Mesodermal cell (in vitro differentiated cells): Measurements from ENCODE around the gene TAF1B.

Experiments used
- H3K27ac ChIP-seq: 2 replicates; pipeline ENCODE4 v1.7.0; 2013; ENCODE audit warnings: mild to moderate bottlenecking, low read depth, low read length, moderate library complexity; ENCODE audit not compliant: severe bottlenecking
- H3K36me3 ChIP-seq: 2 replicates; pipeline ENCODE4 v1.7.1; 2013; ENCODE audit warnings: mild to moderate bottlenecking, low read length, moderate library complexity; ENCODE audit not compliant: control insufficient read depth, insufficient read depth
- H3K4me1 ChIP-seq: one replicate; pipeline ENCODE4 v1.7.1; 2013; ENCODE audit warnings: mild to moderate bottlenecking, low read length; ENCODE audit not compliant: insufficient read depth, control insufficient read depth, poor library complexity, severe bottlenecking
- H3K4me3 ChIP-seq: 2 replicates; pipeline ENCODE4 v1.7.0; 2013; ENCODE audit warnings: low read length, control low read depth, mild to moderate bottlenecking; ENCODE audit not compliant: insufficient read depth, poor library complexity, severe bottlenecking; ENCODE audit errors: extremely low read depth
- H3K9me3 ChIP-seq: 2 replicates; pipeline ENCODE4 v1.7.1; 2013; ENCODE audit warnings: mild to moderate bottlenecking, low read length, moderate library complexity; ENCODE audit not compliant: control insufficient read depth
- WGBS, 2 experiments: methylation state at CpG; one replicate each; pipeline ENCODE4 v1.1.5; 2013; ENCODE audit warnings: missing lambda C conversion rate in 2 of 2; ENCODE audit not compliant: insufficient coverage in 2 of 2; 5-methylcytosine and 5-hydroxymethylcytosine counted together

TAF1B gene

GRCh38 chr2:9836074-9836473, 7.2 kb upstream of the TAF1B start:
- H3K4me1 ChIP-seq = no peaks in the 10 kb centered on the region
- 95% methylated on average over 2 of the region's 3 CpGs; no CpG with 5 or more reads in 1 of the 2 experiments for WGBS, 2 experiments
- no peak overlapping the region for H3K27ac ChIP-seq
- no peaks in the 10 kb centered on the region for H3K9me3 ChIP-seq
- no peaks in the 10 kb centered on the region for H3K36me3 ChIP-seq
- no peak overlapping the region for H3K4me3 ChIP-seq

DNA sequence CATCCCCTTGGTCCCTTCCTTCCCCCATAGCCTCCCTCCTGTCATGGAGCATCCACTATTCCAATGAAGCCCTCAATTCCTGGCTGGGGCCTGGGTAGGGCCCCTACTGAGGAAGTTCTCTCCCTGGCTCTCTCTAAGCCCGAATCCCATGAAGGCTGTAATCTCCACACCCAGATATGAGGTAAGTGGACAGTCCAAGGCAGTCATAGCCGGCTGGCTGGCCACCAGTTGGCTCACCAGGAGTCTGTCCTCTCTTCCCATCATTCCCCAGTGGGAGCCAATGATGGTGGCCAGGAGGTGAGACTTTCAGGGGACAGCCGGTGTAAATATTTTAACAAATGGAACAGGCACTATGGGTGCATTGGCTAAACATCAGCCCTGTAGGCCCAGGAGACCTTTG, 6.8 kb upstream of the TAF1B start:
- H3K4me1 ChIP-seq = no peaks in the 10 kb centered on the region
- H3K4me3 ChIP-seq = no peak overlapping the region
- H3K27ac ChIP-seq = no peak overlapping the region
- 93 to 100% methylated on average over 2 of the region's 3 CpGs for WGBS, 2 experiments
- no peaks in the 10 kb centered on the region for H3K9me3 ChIP-seq
- H3K36me3 ChIP-seq = no peaks in the 10 kb centered on the region

- Histone ChIP-seq H3K36me3 (no peaks in the 10 kb centered on the region), H3K27ac (no peak overlapping the region), H3K4me3 (no peak overlapping the region), H3K9me3 (no peaks in the 10 kb centered on the region), H3K4me1 (no peaks in the 10 kb centered on the region)
- no CpG with 5 or more reads among the region's 4 CpGs for WGBS, 2 experiments
Measured at GRCh38 chr2:9837451-9837850, 5.8 kb upstream of the TAF1B start.

GRCh38 chr2:9838391-9838790, 4.9 kb upstream of the TAF1B start:
- H3K27ac ChIP-seq = no peak overlapping the region
- H3K4me3 ChIP-seq = no peak overlapping the region
- no peaks in the 10 kb centered on the region for H3K36me3 ChIP-seq
- H3K4me1 ChIP-seq = peaks cover 3% of the 10 kb centered on the region
- no peaks in the 10 kb centered on the region for H3K9me3 ChIP-seq

GRCh38 chr2:9842487-9843228, 616 bp upstream of the TAF1B start:
- peak overlapping the region; percentile 61 for H3K4me3 ChIP-seq
- WGBS, 2 experiments = 8 to 26% methylated on average over 15 to 18 of the region's 21 CpGs
- H3K36me3 ChIP-seq = peaks cover 32% of the 10 kb centered on the region
- peak overlapping the region; percentile 91 for H3K27ac ChIP-seq
- no peaks in the 10 kb centered on the region for H3K9me3 ChIP-seq
- peaks cover 5% of the 10 kb centered on the region for H3K4me1 ChIP-seq

DNA sequence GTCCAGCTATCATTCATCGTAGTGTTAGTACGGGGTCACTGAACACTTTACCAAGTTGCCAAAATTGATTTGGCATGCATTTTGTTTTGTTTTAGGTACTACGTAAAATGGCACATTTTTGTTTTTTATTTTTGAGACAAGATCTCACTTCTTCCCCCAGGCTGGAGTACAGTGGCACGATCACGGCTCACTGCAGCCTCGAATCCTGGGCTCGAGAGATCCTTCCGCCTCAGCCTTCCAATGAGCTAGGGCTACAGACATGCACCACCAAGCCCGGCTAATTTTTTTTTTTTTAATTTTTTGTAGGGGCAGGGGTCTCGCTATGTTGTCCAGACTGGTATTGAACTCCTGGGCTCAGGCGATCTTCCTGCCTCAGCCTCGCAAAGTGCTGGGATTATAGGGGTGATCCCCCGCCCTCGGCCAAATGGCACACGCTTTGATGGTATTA, 786 bp downstream of the TAF1B start:
- Histone ChIP-seq H3K9me3 (no peaks in the 10 kb centered on the region), H3K36me3 (peaks cover 35% of the 10 kb centered on the region), H3K4me3 (peak overlapping the region; percentile 61), H3K4me1 (peaks cover 5% of the 10 kb centered on the region), H3K27ac (peak overlapping the region; percentile 91)
- 27 to 30% methylated on average over 10 to 11 of the region's 15 CpGs for WGBS, 2 experiments

DNA sequence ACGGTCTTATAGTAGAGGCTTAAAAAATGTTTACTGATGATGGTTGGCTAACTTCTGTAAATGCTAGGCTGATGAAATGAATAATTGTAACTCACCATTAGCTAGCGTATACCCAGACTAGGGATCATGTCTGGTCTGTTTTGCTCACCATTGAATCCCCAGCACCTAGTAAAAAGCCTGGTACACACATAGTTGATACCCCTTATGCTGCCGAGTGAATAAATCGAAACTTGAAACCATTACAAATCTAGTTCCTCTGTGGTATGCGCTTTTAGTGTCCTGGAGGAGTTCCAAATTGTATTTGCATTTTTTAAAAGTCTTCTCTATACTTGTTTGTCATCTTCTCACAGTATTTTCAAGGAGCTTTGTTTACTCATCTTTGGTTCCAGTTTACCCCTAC, 1.3 kb downstream of the TAF1B start:
- Histone ChIP-seq H3K4me3 (peak overlapping the region; percentile 61), H3K9me3 (no peaks in the 10 kb centered on the region), H3K27ac (no peak overlapping the region), H3K4me1 (peaks cover 5% of the 10 kb centered on the region), H3K36me3 (peaks cover 40% of the 10 kb centered on the region)
- WGBS, 2 experiments = 83 to 96% methylated on average over 4 of the region's 5 CpGs

DNA sequence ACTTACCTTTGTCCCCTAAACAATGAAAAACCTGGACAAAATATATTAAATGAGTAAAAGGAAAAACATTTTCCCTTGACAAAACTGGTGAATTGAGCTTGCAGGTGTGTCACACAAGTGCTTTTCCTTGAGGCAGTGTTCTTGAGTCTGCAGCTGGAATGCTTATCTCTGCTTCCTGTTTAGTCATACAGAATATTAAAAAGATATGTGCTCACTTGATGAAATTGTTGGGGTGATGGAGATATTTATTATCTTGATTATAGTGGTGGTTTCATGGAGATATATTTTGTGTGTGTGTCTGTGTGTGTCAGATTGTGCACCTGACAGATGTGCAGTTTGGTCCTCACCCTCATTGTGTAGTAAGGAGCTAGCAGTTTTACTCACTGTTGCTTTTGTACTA, 3.3 kb downstream of the TAF1B start:
- H3K4me1 ChIP-seq = peaks cover 5% of the 10 kb centered on the region
- H3K36me3 ChIP-seq = peaks cover 59% of the 10 kb centered on the region
- H3K4me3 ChIP-seq = no peak overlapping the region
- H3K9me3 ChIP-seq = no peaks in the 10 kb centered on the region
- H3K27ac ChIP-seq = no peak overlapping the region

DNA sequence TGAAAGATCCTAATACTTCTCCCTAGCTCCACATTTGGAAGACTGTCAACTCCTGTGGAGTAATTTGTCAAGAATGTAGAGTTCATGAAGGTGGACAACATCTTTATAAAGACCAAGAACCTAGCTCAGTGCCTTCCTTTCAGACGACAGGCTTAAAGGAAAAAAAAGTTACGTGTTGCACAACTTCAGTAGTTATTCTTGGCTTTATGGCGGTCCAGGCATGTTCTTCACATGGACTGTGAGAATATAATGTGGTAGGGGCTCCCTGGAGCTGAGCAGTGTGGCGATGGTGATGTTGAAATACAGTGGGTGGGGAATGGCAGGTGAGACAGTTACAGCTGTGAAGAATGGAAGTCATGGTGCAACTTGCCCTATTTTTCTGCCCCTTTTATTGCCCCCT, 3.9 kb downstream of the TAF1B start:
- Histone ChIP-seq H3K4me1 (peaks cover 5% of the 10 kb centered on the region), H3K9me3 (no peaks in the 10 kb centered on the region), H3K27ac (no peak overlapping the region), H3K4me3 (no peak overlapping the region), H3K36me3 (peaks cover 64% of the 10 kb centered on the region)
- WGBS, 2 experiments = 90 to 98% methylated on average over 4 of the region's 4 CpGs

DNA sequence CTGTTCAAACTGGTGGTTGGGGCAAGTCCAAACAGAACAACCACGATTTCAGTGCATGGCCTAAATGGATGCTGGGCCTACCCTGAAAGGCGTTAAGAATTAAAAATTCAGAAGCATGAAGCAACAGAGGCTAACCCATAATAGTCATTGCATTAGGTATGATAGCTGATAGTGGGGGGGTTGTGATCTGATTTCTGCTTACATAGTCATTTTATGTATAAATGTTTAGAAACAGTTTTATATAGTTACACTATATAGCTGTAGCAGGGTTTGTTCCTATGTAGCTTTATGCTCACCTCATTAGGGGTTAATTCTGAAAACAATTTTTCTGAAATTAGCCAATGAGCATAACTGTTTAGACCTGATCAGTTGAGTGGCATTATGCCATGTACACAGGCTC, 9.6 kb downstream of the TAF1B start:
- no peaks in the 10 kb centered on the region for H3K4me1 ChIP-seq
- WGBS, 2 experiments = 100% methylated on average over 1 of the region's 2 CpGs; no CpG with 5 or more reads in 1 of the 2 experiments
- no peak overlapping the region for H3K27ac ChIP-seq
- no peak overlapping the region for H3K4me3 ChIP-seq
- H3K9me3 ChIP-seq = peaks cover 16% of the 10 kb centered on the region
- peaks cover 86% of the 10 kb centered on the region for H3K36me3 ChIP-seq

GRCh38 chr2:9857814-9858729, 14.8 kb downstream of the TAF1B start:
- WGBS, 2 experiments = 91 to 100% methylated on average over 2 to 5 of the region's 7 CpGs
- Histone ChIP-seq H3K4me1 (no peaks in the 10 kb centered on the region), H3K4me3 (no peak overlapping the region), H3K27ac (no peak overlapping the region), H3K36me3 (peaks cover 87% of the 10 kb centered on the region), H3K9me3 (peaks cover 53% of the 10 kb centered on the region)
